T-helper 2 cell treated with Interferon-gamma antibody and Interleukin-4, amounts not matched to agents 100 ng/mL and 5 ng/mL, for 36 hours (primary cell): Measurements from ENCODE around the gene SGMS2. TPM values are rescaled to one million over a fixed set of nuclear protein-coding genes. Genes with fewer than 3 reads are reported as not detected.

Experiments
- intact Hi-C: fragments of 100-400 bp; cut with micrococcal nuclease; formaldehyde crosslinking; loops from one replicate; pipeline ENCODE4 v1.15.1; 2023
- total RNA-seq: library from RNA; stranded (reverse); gene quantifications from 2 replicates; pipeline ENCODE4 v1.2.3, GENCODE V29; 2022

Gene SGMS2
- total RNA-seq = 0.05 and 0.25 TPM in 2 replicates

- intact Hi-C loops = no loop called here
These were observed at the start of gene SGMS2 for GRCh38 chr4:107824350-107825071. Gene SGMS2, plus strand, starts transcription at chr4:107824932. Its CDS starts 70,622 bp downstream, at chr4:107895554.

DNA sequence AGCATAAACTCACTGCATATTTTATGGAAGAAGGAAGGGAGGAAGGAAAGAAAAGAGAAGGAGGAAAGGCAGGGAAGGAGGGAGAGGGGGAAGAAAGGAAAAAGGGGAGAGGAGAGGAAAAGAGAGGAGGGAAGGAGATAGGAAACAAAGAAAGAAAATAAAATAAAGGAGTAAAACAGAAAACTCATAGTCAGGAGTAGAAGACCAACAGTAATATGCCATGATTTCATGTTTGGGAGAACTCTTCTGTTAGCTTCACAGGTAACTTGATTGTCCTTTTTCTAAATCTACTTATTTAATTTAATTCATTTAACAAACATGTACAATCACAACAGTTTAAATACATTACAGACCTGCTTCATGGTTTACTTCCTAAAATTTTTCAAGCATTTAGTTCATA, 46.8 kb upstream of the SGMS2 start:
- intact Hi-C loops = no loop called here

DNA sequence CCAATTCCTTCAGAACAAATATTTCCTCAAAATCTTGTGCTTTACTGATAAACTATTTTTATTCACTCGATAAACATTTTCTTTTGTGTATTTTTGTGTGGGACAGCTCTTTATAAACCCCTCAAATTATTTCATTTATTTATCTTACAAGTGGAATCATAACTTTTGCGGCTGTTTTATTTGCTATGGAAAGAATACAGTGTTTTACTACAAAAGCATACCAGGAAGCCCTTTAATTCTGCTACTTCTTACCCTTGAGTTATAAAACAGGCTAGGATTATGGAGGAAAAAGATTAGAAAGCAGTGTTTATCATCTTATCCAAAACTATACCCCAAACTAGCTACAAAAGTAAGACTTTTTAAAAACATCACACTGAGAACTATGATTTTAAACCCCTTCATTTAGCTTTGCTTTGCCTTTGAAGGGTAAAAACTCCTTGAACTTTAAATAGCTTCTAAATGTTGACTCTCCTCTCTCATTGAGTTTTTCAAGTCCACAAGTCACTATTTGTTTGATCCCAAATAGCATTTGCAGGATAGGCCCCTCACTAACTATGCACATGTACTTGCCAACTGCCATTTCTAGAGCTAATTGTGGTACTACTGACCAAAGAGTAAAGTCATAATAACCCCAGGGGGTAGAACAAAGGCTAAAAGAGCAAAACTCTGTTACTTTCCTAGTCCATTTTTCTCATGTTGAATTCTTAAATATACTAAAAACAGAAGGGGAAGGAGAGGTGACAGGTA, 45.8 kb upstream of the SGMS2 start:
- intact Hi-C loops = no loop called here

- intact Hi-C loops = no loop called here
These were observed 44.1 kb upstream of the SGMS2 start for GRCh38 chr4:107780665-107781064.

DNA sequence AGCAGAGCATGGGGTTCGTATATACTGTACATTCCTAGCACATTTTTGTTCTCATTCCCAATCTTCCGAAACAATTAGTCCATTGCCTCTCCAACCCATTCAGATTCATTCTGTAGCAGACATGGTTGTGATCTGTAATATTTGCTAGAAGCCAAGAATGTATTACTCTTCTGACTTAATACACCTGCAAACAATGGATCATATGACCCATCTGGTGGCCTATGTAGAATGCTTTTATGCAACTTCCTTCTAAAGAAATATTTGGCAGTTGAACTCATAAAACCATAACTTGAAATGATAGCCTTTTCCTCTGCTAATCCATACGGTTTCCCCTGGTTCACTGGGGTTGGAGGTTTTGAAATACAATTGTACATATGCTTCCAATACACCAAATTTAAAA, 32.8 kb upstream of the SGMS2 start:
- intact Hi-C loops = no loop called here

GRCh38 chr4:107792711-107793110, 32.0 kb upstream of the SGMS2 start:
- intact Hi-C loops = no loop called here

- intact Hi-C loops = no loop called here
These were observed 30.7 kb upstream of the SGMS2 start for GRCh38 chr4:107793996-107794395.

DNA sequence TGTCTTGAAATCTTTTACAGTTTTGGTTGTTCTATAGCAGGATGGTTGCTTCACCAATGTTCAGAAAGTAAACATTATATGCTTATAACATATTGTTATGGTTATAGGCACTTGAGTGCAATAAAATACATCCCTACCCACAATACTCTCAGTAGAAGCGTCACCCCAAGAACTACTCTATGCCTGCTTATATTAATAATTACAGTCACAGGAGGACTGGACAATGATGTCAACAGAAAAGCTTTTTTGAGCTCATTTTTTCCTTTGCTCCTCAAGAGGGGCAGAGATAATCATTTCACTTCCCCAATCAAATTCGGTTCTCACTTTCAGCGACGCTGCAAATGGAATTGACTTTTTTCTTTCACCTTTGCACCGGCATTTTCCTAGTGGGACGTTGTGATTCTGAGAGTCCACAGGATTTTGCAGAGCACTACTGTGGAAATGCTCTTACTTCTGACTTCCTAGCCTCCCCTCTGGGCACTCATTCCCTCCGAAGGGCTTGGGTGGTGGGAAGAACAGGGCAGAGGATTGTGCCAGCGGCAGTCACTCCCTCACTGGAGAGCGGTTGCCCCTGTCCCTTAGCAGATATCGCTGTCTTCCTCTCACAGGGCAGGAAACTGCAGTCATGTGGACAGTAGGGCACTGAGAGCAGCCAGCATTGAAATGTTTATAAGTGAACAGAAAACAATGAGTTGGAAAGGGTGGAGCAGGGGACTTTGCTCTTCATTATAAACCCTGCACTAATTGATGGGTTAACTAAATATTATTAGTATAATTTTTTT, 24.9 kb upstream of the SGMS2 start:
- intact Hi-C loops = no loop called here

DNA sequence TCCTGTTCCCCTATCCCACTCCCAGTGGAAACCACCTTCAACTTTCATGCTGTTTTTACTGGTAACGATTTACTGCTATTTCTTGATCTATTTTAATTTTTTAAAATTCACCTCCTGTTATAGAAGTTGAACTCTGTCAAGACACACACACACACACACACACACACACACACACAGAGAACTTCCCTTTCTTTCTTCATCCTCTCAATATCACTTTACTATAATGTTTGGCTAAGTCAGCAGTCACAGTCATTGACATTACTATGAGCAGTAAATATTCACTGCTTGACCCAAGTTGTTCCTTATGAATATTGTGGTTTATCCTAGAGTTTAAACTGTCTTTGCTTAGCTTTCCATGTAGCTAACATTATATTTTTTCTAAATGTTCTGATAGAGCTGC, 24.0 kb upstream of the SGMS2 start:
- intact Hi-C loops = no loop called here

DNA sequence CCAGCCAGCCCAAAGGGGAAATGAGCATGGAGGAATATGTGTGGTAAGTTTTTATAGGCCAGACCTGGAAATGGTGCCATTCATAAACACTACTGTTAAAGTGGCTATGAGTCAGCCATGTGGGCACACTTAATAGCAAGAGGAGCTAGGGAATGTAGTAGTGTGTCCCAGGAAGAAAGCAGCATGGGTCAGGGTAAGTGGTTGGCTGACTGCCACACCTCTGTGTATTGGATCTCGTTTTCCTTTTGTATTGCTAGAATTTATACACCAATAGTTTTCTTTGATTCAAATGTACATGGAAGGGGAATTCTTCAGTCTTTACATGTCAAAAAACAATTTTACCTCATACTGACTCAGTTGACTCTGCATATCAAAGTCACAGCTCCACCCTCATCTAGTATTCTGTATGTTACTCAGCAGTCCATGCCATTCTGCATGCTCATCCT, 22.9 kb upstream of the SGMS2 start:
- intact Hi-C loops = no loop called here

DNA sequence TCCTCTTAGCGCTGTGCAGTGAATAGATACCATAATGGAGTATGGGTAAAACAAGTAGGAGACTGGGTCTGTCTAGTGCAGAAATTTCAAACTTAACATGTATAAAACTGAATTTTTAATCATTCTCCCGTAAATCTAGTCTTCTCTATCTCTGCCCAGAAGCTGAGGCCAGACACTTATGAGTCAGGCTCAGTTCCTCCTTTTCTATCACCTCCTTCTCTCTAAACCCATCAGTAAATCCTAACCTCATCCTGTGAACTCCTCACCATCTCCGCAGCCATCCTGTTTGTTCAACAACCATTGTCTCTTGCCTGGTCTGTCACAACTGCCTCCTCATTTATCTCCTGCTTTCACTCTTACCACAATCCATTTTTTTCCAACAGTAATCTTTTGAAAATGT, 19.8 kb upstream of the SGMS2 start:
- intact Hi-C loops = no loop called here

DNA sequence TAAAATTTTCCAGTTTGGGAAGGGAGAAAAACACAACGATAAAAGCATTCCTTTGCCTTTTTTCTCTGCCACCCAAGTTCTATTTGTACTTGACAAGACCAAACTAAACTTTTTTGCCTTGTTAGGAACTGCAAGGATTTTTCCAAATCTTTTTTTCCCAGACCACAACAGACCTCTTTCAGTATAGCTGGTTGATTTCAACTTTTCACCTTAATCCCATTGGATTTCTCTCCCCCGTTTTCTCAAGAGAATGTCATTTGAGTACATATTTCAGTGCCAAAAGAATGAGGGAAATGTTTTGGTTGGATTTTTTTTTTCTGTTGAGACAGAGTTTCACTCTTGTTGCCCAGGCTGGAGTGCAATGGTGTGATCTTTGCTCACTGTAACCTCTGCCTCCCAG, 18.5 kb upstream of the SGMS2 start:
- intact Hi-C loops = no loop called here

DNA sequence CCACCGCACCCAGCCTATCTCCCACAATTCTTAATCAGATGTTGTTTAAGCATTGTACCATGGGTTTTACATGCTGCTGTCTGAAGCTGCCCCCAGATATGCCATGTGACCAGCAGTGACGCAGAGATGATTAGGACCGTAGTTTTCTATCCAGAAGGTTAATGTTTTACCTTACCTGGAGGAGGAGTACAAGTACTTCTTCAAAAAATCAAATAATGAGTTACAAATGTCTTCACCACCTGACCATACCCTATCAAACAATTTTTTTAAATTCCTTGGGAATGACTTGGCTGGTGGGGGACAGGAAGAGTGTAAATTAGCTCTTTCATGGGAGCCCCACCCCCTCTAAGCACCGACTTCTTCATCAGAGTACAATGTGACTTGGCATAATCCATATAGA, 16.2 kb upstream of the SGMS2 start:
- intact Hi-C loops = no loop called here

DNA sequence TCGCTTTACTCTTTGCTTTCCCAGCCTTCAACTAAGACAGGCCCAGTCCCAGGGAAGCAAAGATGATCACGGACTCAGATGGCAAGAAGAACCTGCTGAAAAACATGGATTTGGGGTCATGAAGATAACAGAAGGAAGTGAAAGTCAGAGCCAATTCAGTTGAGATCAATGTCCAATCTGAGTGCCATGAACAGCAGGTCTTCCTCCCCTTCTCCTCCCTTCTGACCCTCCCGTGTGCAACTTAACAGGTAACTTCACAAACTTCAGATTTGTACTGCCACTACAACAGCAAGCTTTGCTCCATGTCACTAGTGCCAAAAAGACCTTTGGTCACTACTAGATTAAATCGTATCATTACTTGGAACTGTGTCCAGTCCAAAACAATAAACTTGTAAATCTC, 15.5 kb upstream of the SGMS2 start:
- intact Hi-C loops = no loop called here

DNA sequence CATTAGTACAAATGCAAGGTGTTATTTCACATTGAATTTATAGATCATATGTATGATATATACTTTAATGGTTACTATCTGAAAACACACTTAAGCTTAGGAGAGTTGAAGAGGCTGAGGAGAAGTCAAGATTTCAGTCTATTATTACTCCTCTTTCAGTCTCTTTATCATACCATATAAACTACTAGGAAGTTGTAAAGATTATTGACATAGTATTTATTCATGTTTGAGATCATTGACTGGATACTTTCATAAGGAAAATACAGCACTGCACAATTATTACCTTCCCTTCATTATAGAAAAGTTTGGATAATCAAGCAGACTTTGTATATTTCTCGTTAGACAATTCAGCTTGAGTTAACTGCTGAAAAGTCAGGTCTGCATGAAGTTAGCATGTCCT, 10.0 kb upstream of the SGMS2 start:
- intact Hi-C loops = no loop called here

- intact Hi-C loops = no loop called here
These were observed 9.6 kb upstream of the SGMS2 start for GRCh38 chr4:107815158-107815557.

DNA sequence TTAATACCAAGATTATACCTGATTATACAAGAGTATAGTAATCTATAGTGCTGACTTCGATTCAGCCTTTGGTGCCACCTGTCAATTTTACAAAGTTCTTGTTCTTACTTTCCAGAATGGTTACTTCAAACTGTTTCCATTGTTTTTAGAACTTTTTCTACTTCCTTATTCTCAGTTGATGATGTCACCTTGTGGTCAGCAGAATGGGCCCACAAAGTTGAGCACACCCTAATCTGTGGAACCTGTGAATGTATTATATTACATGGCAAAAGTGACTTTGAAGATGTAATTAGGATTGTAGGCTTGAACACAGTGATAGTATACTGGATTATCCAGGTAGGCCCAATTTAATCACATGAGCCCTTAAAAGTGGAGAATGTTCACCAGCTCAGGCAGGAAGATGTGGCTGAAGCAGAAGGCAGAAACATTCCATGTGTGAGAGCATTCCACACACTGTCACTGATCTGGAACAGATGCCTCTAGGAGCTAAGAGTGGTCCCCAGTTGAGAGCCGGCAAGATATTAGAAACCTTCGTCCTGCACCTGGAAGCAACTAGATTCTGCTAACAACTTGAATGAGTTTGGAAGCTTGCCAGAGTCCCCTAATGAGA, 6.3 kb upstream of the SGMS2 start:
- intact Hi-C loops = no loop called here

- intact Hi-C loops = no loop called here
These were observed 822 bp upstream of the SGMS2 start for GRCh38 chr4:107823870-107824349.

DNA sequence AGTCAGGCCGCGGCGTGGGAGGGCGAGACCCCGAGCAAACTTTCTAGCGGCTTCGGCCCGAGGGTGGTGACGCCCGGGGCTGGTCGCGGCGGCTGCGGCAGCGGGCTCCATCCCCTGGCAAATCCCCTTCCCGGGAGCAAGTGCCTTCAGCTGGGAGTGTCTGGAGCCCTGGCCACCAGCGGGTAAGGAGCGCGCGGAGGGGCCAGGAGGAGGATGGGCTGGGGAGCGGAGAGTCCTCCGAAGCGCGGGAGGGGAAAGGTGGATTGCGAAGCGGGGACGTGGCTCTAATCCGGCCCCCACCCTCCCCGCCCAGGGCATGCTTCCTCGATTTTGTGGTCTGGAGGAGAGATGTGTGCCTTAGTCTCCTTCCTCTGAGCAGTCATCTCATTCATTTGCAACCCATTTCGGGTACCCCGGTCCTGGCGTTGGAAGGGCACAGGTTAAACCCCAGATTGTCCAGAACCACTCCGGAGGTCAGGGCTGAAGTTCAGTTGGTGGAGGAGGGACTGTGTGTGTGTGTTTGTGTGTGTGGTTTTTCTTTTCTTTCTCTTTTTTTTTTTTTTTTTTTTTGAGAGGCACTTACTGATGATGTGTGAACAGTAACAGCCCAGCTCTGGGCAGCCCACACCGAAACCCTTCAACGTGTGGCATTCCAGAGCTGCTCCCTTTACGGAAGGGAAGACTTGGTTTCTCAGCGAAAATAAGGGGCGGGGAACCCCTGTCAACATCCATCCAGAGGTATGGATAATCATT, 516 bp downstream of the SGMS2 start:
- intact Hi-C loops = no loop called here

DNA sequence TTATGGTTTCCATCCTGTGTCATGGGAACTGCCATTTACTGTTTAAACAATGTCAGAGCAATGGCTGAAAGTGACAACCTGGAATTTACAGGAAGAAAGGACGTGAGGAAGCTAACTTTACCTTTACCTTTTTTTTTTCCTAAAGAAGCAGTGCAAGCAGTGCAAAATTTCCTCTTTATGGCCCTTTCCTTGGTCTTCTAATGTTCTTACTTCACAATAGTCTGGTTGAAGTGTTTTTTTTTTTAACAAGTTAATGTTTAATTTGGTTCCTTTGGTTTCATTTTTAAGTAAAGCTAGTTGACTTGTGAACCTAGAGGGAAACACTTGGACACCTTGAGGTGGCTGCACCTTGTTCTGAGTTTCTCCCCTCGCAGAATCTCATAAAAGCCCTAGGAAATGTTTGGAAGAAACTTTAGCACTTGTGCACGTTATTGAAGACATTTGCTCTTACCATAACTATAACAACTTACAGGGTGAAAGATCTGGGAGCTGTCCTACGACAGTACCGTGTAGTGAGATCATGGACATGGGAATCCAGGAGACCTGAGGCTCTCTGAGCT, 1.8 kb downstream of the SGMS2 start:
- intact Hi-C loops = no loop called here
